Measurements from ENCODE around the gene MID1.
"Not testable (repeated sequence)": the region's sequence is repeated elsewhere in the genome, so short reads cannot be mapped to it uniquely, and the experiment has no call there.

MID1 gene

GRCh38 chrX:10598540-10598939 lies 21.8 kb downstream of the MID1 start:
- ATAC-seq (no peak), DNase-seq (no peak)
- Mint-ChIP-seq H3K27me3 (peaks cover 6% of the 10 kb centered on the region), H3K4me3 (no peak overlapping the region), H3K4me1 (no peaks in the 10 kb centered on the region), H3K9me3 (no peaks in the 10 kb centered on the region), H3K27ac (no peak overlapping the region)

GRCh38 chrX:10597871-10598270 lies 22.5 kb downstream of the MID1 start:
- ATAC-seq, result no peak
- Mint-ChIP-seq H3K9me3 (no peaks in the 10 kb centered on the region), H3K27ac (no peak overlapping the region), H3K4me1 (no peaks in the 10 kb centered on the region), H3K27me3 (no peaks in the 10 kb centered on the region), H3K4me3 (no peak overlapping the region)
- no peak for DNase-seq

- no peaks in the 10 kb centered on the region for H3K27me3 Mint-ChIP-seq
- no peaks in the 10 kb centered on the region for H3K9me3 Mint-ChIP-seq
- H3K4me3 Mint-ChIP-seq, result no peak overlapping the region
- ATAC-seq (no peak), DNase-seq (no peak)
- no peaks in the 10 kb centered on the region for H3K4me1 Mint-ChIP-seq
- H3K27ac Mint-ChIP-seq, result no peak overlapping the region
These were observed 28.7 kb downstream of the MID1 start for GRCh38 chrX:10591363-10592335.

GRCh38 chrX:10589787-10590186 lies 30.6 kb downstream of the MID1 start:
- DNase-seq, H3K4me1 Mint-ChIP-seq, H3K4me3 Mint-ChIP-seq, H3K27ac Mint-ChIP-seq, H3K9me3 Mint-ChIP-seq, ATAC-seq, H3K27me3 Mint-ChIP-seq: not testable (repeated sequence)

- H3K27ac Mint-ChIP-seq, result no peak overlapping the region
- ATAC-seq, result no peak
- H3K4me1 Mint-ChIP-seq, result no peaks in the 10 kb centered on the region
- no peaks in the 10 kb centered on the region for H3K27me3 Mint-ChIP-seq
- H3K9me3 Mint-ChIP-seq, result peaks cover 0 to 5% of the 10 kb centered on the region in 2 donors
- H3K4me3 Mint-ChIP-seq, result no peak overlapping the region
- DNase-seq, result no peak
These were observed 31.3 kb downstream of the MID1 start for GRCh38 chrX:10589098-10589497.

GRCh38 chrX:10584882-10585281 lies 35.5 kb downstream of the MID1 start:
- DNase-seq, H3K4me1 Mint-ChIP-seq, H3K9me3 Mint-ChIP-seq, ATAC-seq, H3K4me3 Mint-ChIP-seq, H3K27me3 Mint-ChIP-seq, H3K27ac Mint-ChIP-seq: not testable (repeated sequence)

- Mint-ChIP-seq H3K27me3 (no peaks in the 10 kb centered on the region), H3K4me3 (no peak overlapping the region), H3K9me3 (peaks cover 0 to 7% of the 10 kb centered on the region in 2 donors), H3K27ac (no peak overlapping the region), H3K4me1 (no peaks in the 10 kb centered on the region)
- DNase-seq (no peak), ATAC-seq (no peak)
These were observed 37.4 kb downstream of the MID1 start for GRCh38 chrX:10582945-10583344.

- Mint-ChIP-seq H3K27me3 (no peaks in the 10 kb centered on the region), H3K4me3 (no peak overlapping the region), H3K4me1 (no peaks in the 10 kb centered on the region), H3K9me3 (peaks cover 0 to 7% of the 10 kb centered on the region in 2 donors), H3K27ac (no peak overlapping the region)
- ATAC-seq (no peak), DNase-seq (no peak)
These were observed 38.1 kb downstream of the MID1 start for GRCh38 chrX:10582215-10582733.

GRCh38 chrX:10579112-10580011 lies 41.0 kb downstream of the MID1 start:
- Mint-ChIP-seq H3K27ac (no peak overlapping the region), H3K4me1 (no peaks in the 10 kb centered on the region), H3K9me3 (peaks cover 0 to 4% of the 10 kb centered on the region in 2 donors), H3K27me3 (no peaks in the 10 kb centered on the region), H3K4me3 (no peak overlapping the region)
- DNase-seq (no peak), ATAC-seq (no peak)

- DNase-seq, result no peak
- Mint-ChIP-seq H3K27ac (no peak overlapping the region), H3K9me3 (no peaks in the 10 kb centered on the region), H3K4me1 (no peaks in the 10 kb centered on the region), H3K4me3 (no peak overlapping the region), H3K27me3 (no peaks in the 10 kb centered on the region)
- no peak for ATAC-seq
These were observed 41.9 kb downstream of the MID1 start for GRCh38 chrX:10578527-10578926.

- no peaks in the 10 kb centered on the region for H3K9me3 Mint-ChIP-seq
- H3K27me3 Mint-ChIP-seq, result no peaks in the 10 kb centered on the region
- H3K27ac Mint-ChIP-seq, result no peak overlapping the region
- no peaks in the 10 kb centered on the region for H3K4me1 Mint-ChIP-seq
- DNase-seq, result no peak
- no peak overlapping the region for H3K4me3 Mint-ChIP-seq
- no peak for ATAC-seq
These were observed 42.5 kb downstream of the MID1 start for GRCh38 chrX:10577853-10578252.

GRCh38 chrX:10576777-10577447 lies 43.5 kb downstream of the MID1 start:
- no peaks in the 10 kb centered on the region for H3K27me3 Mint-ChIP-seq
- H3K4me1 Mint-ChIP-seq, result no peaks in the 10 kb centered on the region
- ATAC-seq (no peak), DNase-seq (no peak)
- H3K4me3 Mint-ChIP-seq, result no peak overlapping the region
- H3K9me3 Mint-ChIP-seq, result no peaks in the 10 kb centered on the region
- no peak overlapping the region for H3K27ac Mint-ChIP-seq

- no peaks in the 10 kb centered on the region for H3K9me3 Mint-ChIP-seq
- no peaks in the 10 kb centered on the region for H3K4me1 Mint-ChIP-seq
- ATAC-seq (no peak), DNase-seq (no peak)
- no peaks in the 10 kb centered on the region for H3K27me3 Mint-ChIP-seq
- no peak overlapping the region for H3K27ac Mint-ChIP-seq
- no peak overlapping the region for H3K4me3 Mint-ChIP-seq
These were observed 44.2 kb downstream of the MID1 start for GRCh38 chrX:10576186-10576585.

- DNase-seq, result no peak
- H3K27ac Mint-ChIP-seq, result no peak overlapping the region
- H3K4me3 Mint-ChIP-seq, result no peak overlapping the region
- no peaks in the 10 kb centered on the region for H3K9me3 Mint-ChIP-seq
- no peak for ATAC-seq
- H3K27me3 Mint-ChIP-seq, result no peaks in the 10 kb centered on the region
- H3K4me1 Mint-ChIP-seq, result no peaks in the 10 kb centered on the region
These were observed 45.7 kb downstream of the MID1 start for GRCh38 chrX:10574663-10575062.

- no peaks in the 10 kb centered on the region for H3K4me1 Mint-ChIP-seq
- no peak for ATAC-seq
- H3K9me3 Mint-ChIP-seq, result no peaks in the 10 kb centered on the region
- H3K4me3 Mint-ChIP-seq, result no peak overlapping the region
- H3K27me3 Mint-ChIP-seq, result no peaks in the 10 kb centered on the region
- no peak overlapping the region for H3K27ac Mint-ChIP-seq
- DNase-seq, result no peak
These were observed 49.1 kb downstream of the MID1 start for GRCh38 chrX:10571260-10571659.

All from stimulated activated naive CD8-positive, alpha-beta T cell treated with anti-CD3 and anti-CD28 coated beads, Interleukin-15, amount 100 ng/mL, for 72 hours (primary cell).